ENCODE results near the gene CNN1. TPM values are rescaled to one million over a fixed set of nuclear protein-coding genes. Genes with fewer than 3 reads are reported as not detected.

Gene CNN1
- total and polyA plus RNA-seq, 2 of the 8 experiments (the other 6 are each of a cell fraction or from before 2014, with no cell fraction given), result 29.8 to 50.8 TPM

GRCh38 chr19:11566164-11566563, 27.5 kb downstream of the CNN1 start (continued):
- TF ChIP-seq EP300 (IDR thresholded peaks at IDR 0.05; ENCODE audit: borderline replicate concordance in 1 of 2, low read depth in 2 of 2, low read length in 2 of 2), result no peak
